ENCODE results near the gene DUSP28. TPM values are rescaled to one million over a fixed set of nuclear protein-coding genes. Genes with fewer than 3 reads are reported as not detected.

DUSP28 gene
- total and polyA plus RNA-seq, 2 donors (not counting 1 experiment from before 2014, with no cell fraction given) = 19.0 to 19.1 TPM

- Histone ChIP-seq H3K9me3 (ENCODE audit: control extremely low read depth in 1 of 3, control insufficient read depth in 2 of 3, insufficient read depth in 1 of 3, low read length in 2 of 3) (no peaks in the 10 kb centered on the region), H3K4me1 (ENCODE audit: control insufficient read depth in 2 of 2, insufficient read depth in 2 of 2, low read length in 2 of 2) (peaks cover 39 to 52% of the 10 kb centered on the region in 2 donors), H3K79me2 (ENCODE audit: control insufficient read depth, insufficient read depth, low read length) (peaks cover 76% of the 10 kb centered on the region), H4K20me1 (ENCODE audit: control insufficient read depth, insufficient read depth, low read length, poor library complexity, severe bottlenecking) (peaks cover 57% of the 10 kb centered on the region), H3K36me3 (replicated peaks in 1 of 2; ENCODE audit: control extremely low read depth in 1 of 2, control insufficient read depth in 1 of 2, extremely low read depth in 1 of 2, insufficient read depth in 2 of 2, low read length in 1 of 2) (peaks cover 0 to 17% of the 10 kb centered on the region in 2 experiments), H3K27ac (ENCODE audit: low read length in 2 of 2) (peak overlapping the region in 1 of 2 donors; percentile 98), H2AFZ (ENCODE audit: insufficient read depth, low read depth, low read length, poor library complexity, severe bottlenecking) (no peak overlapping the region), H3K4me2 (replicated peaks; ENCODE audit: low read depth, low read length, poor library complexity, severe bottlenecking) (peak overlapping the region; percentile 87), H3K4me3 (ENCODE audit: control extremely low read depth in 1 of 5, extremely low read depth in 1 of 5, insufficient read depth in 1 of 5, low read depth in 2 of 5, low read length in 4 of 5) (peak overlapping the region in 1 of 5 experiments; percentile 74), H3K27me3 (replicated peaks in 1 of 4; ENCODE audit: control extremely low read depth in 1 of 4, control insufficient read depth in 3 of 4, insufficient read depth in 4 of 4, low read length in 3 of 4) (no peaks in the 10 kb centered on the region), H3K9ac (ENCODE audit: low read length) (peak overlapping the region; percentile 92)
- Mint-ChIP-seq H3K27ac (peak overlapping the region; percentile 96), H3K9me3 (ENCODE audit: insufficient read depth) (no peaks in the 10 kb centered on the region), H3K4me3 (peak overlapping the region; percentile 81), H3K4me1 (peaks cover 59% of the 10 kb centered on the region), H3K27me3 (no peaks in the 10 kb centered on the region)
- DNase-seq = no peak
- CTCF ChIA-PET = interaction anchor here (0.6 to 0.9 kb wide), 2 partner anchors 17 to 45 kb away, joined by 4 to 5 read pairs; no protein-coding TSS in a partner anchor
- intact Hi-C loops (cut with micrococcal nuclease) = no loop called here
- WGBS (ENCODE audit: insufficient coverage) = 80% methylated on average over 1 of the region's 3 CpGs
- POLR2A ChIA-PET = interaction anchor here (2.7 kb wide), 1 partner anchor 27 kb away, joined by 59 read pairs; the partner anchor contains the start of gene CAPN10
- no peak for TF ChIP-seq EZH2 (IDR thresholded peaks at IDR 0.05; ENCODE audit: borderline replicate concordance, insufficient read depth, low read depth, low read length, poor library complexity, severe bottlenecking)
- TF ChIP-seq, protein P1, sequence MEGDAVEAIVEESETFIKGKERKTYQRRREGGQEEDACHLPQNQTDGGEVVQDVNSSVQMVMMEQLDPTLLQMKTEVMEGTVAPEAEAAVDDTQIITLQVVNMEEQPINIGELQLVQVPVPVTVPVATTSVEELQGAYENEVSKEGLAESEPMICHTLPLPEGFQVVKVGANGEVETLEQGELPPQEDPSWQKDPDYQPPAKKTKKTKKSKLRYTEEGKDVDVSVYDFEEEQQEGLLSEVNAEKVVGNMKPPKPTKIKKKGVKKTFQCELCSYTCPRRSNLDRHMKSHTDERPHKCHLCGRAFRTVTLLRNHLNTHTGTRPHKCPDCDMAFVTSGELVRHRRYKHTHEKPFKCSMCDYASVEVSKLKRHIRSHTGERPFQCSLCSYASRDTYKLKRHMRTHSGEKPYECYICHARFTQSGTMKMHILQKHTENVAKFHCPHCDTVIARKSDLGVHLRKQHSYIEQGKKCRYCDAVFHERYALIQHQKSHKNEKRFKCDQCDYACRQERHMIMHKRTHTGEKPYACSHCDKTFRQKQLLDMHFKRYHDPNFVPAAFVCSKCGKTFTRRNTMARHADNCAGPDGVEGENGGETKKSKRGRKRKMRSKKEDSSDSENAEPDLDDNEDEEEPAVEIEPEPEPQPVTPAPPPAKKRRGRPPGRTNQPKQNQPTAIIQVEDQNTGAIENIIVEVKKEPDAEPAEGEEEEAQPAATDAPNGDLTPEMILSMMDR (IDR thresholded peaks at IDR 0.05) = no peak
- ATAC-seq (ENCODE audit: low read depth) = no peak
Observed at GRCh38 chr2:240559286-240559685, 871 bp upstream of the DUSP28 start.

Measured in B cell (primary cell).